NCI-H82 treated with DMSO at 0.1 percent for 48 hours (cell line): ENCODE data around the gene GOT2.
"Not testable (repeated sequence)": the region's sequence is repeated elsewhere in the genome, so short reads cannot be mapped to it uniquely, and the experiment has no call there.

Experiments used
- DNase-seq: peaks from one replicate; lab custom pipeline; 2025; ENCODE audit not compliant: unreplicated experiment; lab: John Stamatoyannopoulos, UW

The GOT2 gene

GRCh38 chr16:58723109-58723508, 11.0 kb downstream of the GOT2 start:
- DNase-seq: no peak

GRCh38 chr16:58717994-58718393, 16.1 kb downstream of the GOT2 start:
- no peak for DNase-seq

GRCh38 chr16:58716468-58716867, 17.6 kb downstream of the GOT2 start:
- DNase-seq: no peak

- no peak for DNase-seq
Measured at GRCh38 chr16:58713742-58714141, 20.4 kb downstream of the GOT2 start.

- no peak for DNase-seq
Measured at GRCh38 chr16:58709333-58709732, 24.8 kb downstream of the GOT2 start.

GRCh38 chr16:58699151-58699550, 35.0 kb downstream of the GOT2 start:
- DNase-seq: no peak

GRCh38 chr16:58695368-58695767, 38.7 kb downstream of the GOT2 start:
- DNase-seq: no peak

GRCh38 chr16:58692450-58692849, 41.7 kb downstream of the GOT2 start:
- DNase-seq: no peak

- DNase-seq: peak; percentile 58
Measured at GRCh38 chr16:58686985-58687706, 47.0 kb downstream of the GOT2 start.

- no peak for DNase-seq
Measured at GRCh38 chr16:58685084-58685449, 49.0 kb downstream of the GOT2 start.

GRCh38 chr16:58684354-58685083, 49.6 kb downstream of the GOT2 start, which contains the start of gene SLC38A7:
Gene SLC38A7 (minus strand): TSS chr16:58684770. CDS start chr16:58680126, 4,644 bp downstream.
- peak; percentile 14 for DNase-seq

GRCh38 chr16:58684001-58684353, 50.1 kb downstream of the GOT2 start:
- DNase-seq: no peak

GRCh38 chr16:58679763-58680162, 54.4 kb downstream of the GOT2 start:
- DNase-seq: no peak

- DNase-seq: no peak
Measured at GRCh38 chr16:58678716-58679115, 55.4 kb downstream of the GOT2 start.

- DNase-seq: no peak
Measured at GRCh38 chr16:58678269-58678668, 55.8 kb downstream of the GOT2 start.

- no peak for DNase-seq
Measured at GRCh38 chr16:58670946-58671583, 63.1 kb downstream of the GOT2 start.

GRCh38 chr16:58670177-58670576, 63.9 kb downstream of the GOT2 start:
- DNase-seq: no peak

- DNase-seq: no peak
Measured at GRCh38 chr16:58665200-58665599, 68.9 kb downstream of the GOT2 start.

- DNase-seq: peak; percentile 28
Measured at GRCh38 chr16:58661199-58661830, 72.8 kb downstream of the GOT2 start.

GRCh38 chr16:58659911-58660310, 74.2 kb downstream of the GOT2 start:
- DNase-seq: not testable (repeated sequence)

GRCh38 chr16:58658796-58659211, 75.3 kb downstream of the GOT2 start:
- DNase-seq: no peak
